Stomach (tissue), 4 donors: ENCODE results near the gene VEZT.
"Not testable (repeated sequence)": the region's sequence is repeated elsewhere in the genome, so short reads cannot be mapped to it uniquely, and the experiment has no call there.

ENCODE experiments used
- CTCF ChIP-seq, 7 experiments: fragments of 450-650 bp in 4 of 7; fragments of 200-600 bp in 3 of 7; sonication (generic) in 3 of 7; IDR thresholded peaks; one replicate each; pipeline ENCODE4 v1.5.1; 2016 to 2019; ENCODE audit warnings: antibody characterized with exemption in 7 of 7, control low read depth in 2 of 7, mild to moderate bottlenecking in 1 of 7
- EP300 ChIP-seq: sonication (generic); formaldehyde crosslinking; IDR thresholded peaks from one replicate; pipeline ENCODE4 v1.6.1; 2017; ENCODE audit warnings: antibody characterized with exemption
- POLR2A ChIP-seq, 4 donors: fragments of 450-650 bp; IDR thresholded peaks; one replicate each; pipeline ENCODE4 v1.6.1; 2016; ENCODE audit warnings: antibody characterized with exemption in 4 of 4, control low read depth in 2 of 4, mild to moderate bottlenecking in 1 of 4, moderate library complexity in 1 of 4

GRCh38 chr12:95196875-95197569, 20.6 kb upstream of the VEZT start:
- not testable (repeated sequence) for TF ChIP-seq CTCF (IDR thresholded peaks at IDR 0.05); POLR2A (IDR thresholded peaks at IDR 0.05); EP300
